Mesendoderm (in vitro differentiated cells): ENCODE results near the gene GFM2. TPM values are rescaled to one million over a fixed set of nuclear protein-coding genes. Genes with fewer than 3 reads are reported as not detected.

Experiments used
- small RNA-seq: library from polyadenylated mRNA; stranded (forward); fragments of <200 nt; extraction: miRNeasy Mini kit (QIAGEN cat#:217004); gene quantifications from one replicate; pipeline ENCODE3, GENCODE V24; 2013; ENCODE audit not compliant: insufficient read depth

GFM2 gene

Small RNAs within 50 kb of the gene (small RNA-seq; reads per million reads assigned to genes)
- gene RNU6-658P = not detected
